Esophagus squamous epithelium (tissue), 4 donors: Measurements from ENCODE around the gene TBCD.

Source experiments
- CTCF ChIP-seq, 6 experiments: fragments of 450-650 bp in 4 of 6; fragments of 200-600 bp in 2 of 6; sonication (generic) in 2 of 6; IDR thresholded peaks; one replicate each; pipeline ENCODE4 v1.5.1; 2016 to 2019; ENCODE audit warnings: antibody characterized with exemption in 6 of 6, mild to moderate bottlenecking in 4 of 6, moderate library complexity in 4 of 6
- POLR2A ChIP-seq, 4 donors: fragments of 450-650 bp; IDR thresholded peaks; one replicate each; pipeline ENCODE4 v1.6.1; 2017; ENCODE audit warnings: antibody characterized with exemption in 4 of 4, mild to moderate bottlenecking in 4 of 4, moderate library complexity in 3 of 4

GRCh38 chr17:82920715-82921114 lies 168.8 kb downstream of the TBCD start:
- TF ChIP-seq CTCF (IDR thresholded peaks at IDR 0.05) (no peak), POLR2A (IDR thresholded peaks at IDR 0.05) (no peak)
